Fibroblast of peridontal ligament (primary cell): Measurements from ENCODE around the gene CNN1.

Experiments used
- DNase-seq: peaks from one replicate; pipeline ENCODE4 v3.0.0-alpha.2; 2010; ENCODE audit errors: extremely low read depth

CNN1 gene

GRCh38 chr19:11534538-11534937 is 4.1 kb upstream of the CNN1 start:
- no peak for DNase-seq

GRCh38 chr19:11534948-11535347 is 3.7 kb upstream of the CNN1 start:
- DNase-seq: peak; percentile 27

- DNase-seq: peak; percentile 82
Observed at GRCh38 chr19:11535792-11536595, 2.7 kb upstream of the CNN1 start.

- DNase-seq: peak; percentile 12
Observed at GRCh38 chr19:11539495-11540365, 1.1 kb downstream of the CNN1 start.

- DNase-seq: no peak
Observed at GRCh38 chr19:11540645-11541044, 2.0 kb downstream of the CNN1 start.

GRCh38 chr19:11541238-11541637 is 2.6 kb downstream of the CNN1 start:
- no peak for DNase-seq

GRCh38 chr19:11547929-11548700 is 9.5 kb downstream of the CNN1 start:
- no peak for DNase-seq

GRCh38 chr19:11549386-11549953 is 10.8 kb downstream of the CNN1 start:
- DNase-seq: no peak

GRCh38 chr19:11550265-11550664 is 11.6 kb downstream of the CNN1 start:
- DNase-seq: no peak

GRCh38 chr19:11551603-11552235 is 13.1 kb downstream of the CNN1 start:
- DNase-seq: no peak

- DNase-seq: no peak
Observed at GRCh38 chr19:11552666-11553372, 14.2 kb downstream of the CNN1 start.

GRCh38 chr19:11554160-11554559 is 15.5 kb downstream of the CNN1 start:
- DNase-seq: no peak

GRCh38 chr19:11555246-11555645 is 16.6 kb downstream of the CNN1 start:
- no peak for DNase-seq

- no peak for DNase-seq
Observed at GRCh38 chr19:11556634-11557420, 18.2 kb downstream of the CNN1 start.

GRCh38 chr19:11558881-11559828 is 20.5 kb downstream of the CNN1 start, which contains the start of gene ELOF1:
TSS of gene ELOF1 (minus strand) at chr19:11559230. CDS start at chr19:11554347, 4,883 bp downstream.
- peak; percentile 96 for DNase-seq

- peak; percentile 79 for DNase-seq
Observed at GRCh38 chr19:11560404-11561051, 21.9 kb downstream of the CNN1 start.

GRCh38 chr19:11563532-11563931 is 24.9 kb downstream of the CNN1 start:
- no peak for DNase-seq
